Measurements from ENCODE around the gene ZNF687.

The ZNF687 gene

GRCh38 chr1:151281969-151282882, at the start of gene ZNF687:
Gene ZNF687, plus strand, starts transcription at chr1:151282299. Its CDS starts 3,993 bp downstream, at chr1:151286292.
- CTCF ChIA-PET: interaction anchor here (0.9 to 1.9 kb wide), 3 partner anchors 19 to 59 kb away, joined by 4 to 8 read pairs (median 7); no protein-coding TSS in a partner anchor
- POLR2A ChIA-PET: interaction anchor here (0.7 to 2.6 kb wide), 46 partner anchors 10 to 521 kb away, joined by 3 to 27 read pairs (median 4); partner anchors contain the start of genes CGN, LYSMD1, MINDY1 and PI4KB
- DNase-seq (ENCODE audit: extremely low spot score): peak; percentile 99
- TF ChIP-seq PKNOX1 (IDR thresholded peaks at IDR 0.05): peak; percentile 100
- peak; percentile 73; the same call in 1 of the 2 replicates for TF ChIP-seq L3MBTL2 (conservative IDR thresholded peaks at IDR 0.05)
- TF ChIP-seq HDGF (IDR thresholded peaks at IDR 0.05; ENCODE audit: borderline replicate concordance): no peak
- TF ChIP-seq FOXM1 (IDR thresholded peaks at IDR 0.05; ENCODE audit: borderline replicate concordance): peak; percentile 79; the same call in 1 of the 2 replicates
- TF ChIP-seq ELF4 (IDR thresholded peaks at IDR 0.05): peak; percentile 99
- no peak for TF ChIP-seq FOXK2 (IDR thresholded peaks at IDR 0.05)

- POLR2A ChIA-PET: interaction anchor here (1.4 kb wide), 1 partner anchor 17 kb away, joined by 3 read pairs; no protein-coding TSS in a partner anchor
- TF ChIP-seq FOXK2 (IDR thresholded peaks at IDR 0.05) (no peak), NFRKB (IDR thresholded peaks at IDR 0.05) (no peak), L3MBTL2 (conservative IDR thresholded peaks at IDR 0.05) (no peak)
- no peak for DNase-seq (ENCODE audit: extremely low spot score)
- CTCF ChIA-PET: interaction anchor here (1.2 to 1.7 kb wide), 2 partner anchors 11 to 17 kb away, joined by 5 to 8 read pairs; no protein-coding TSS in a partner anchor
Observed at GRCh38 chr1:151235235-151235634, 46.9 kb upstream of the ZNF687 start.

GRCh38 chr1:151237678-151238466, 44.2 kb upstream of the ZNF687 start:
- ChIA-PET CTCF (no interaction called here), POLR2A (interaction anchor here (1.0 to 1.1 kb wide), 2 partner anchors 11 to 44 kb away, joined by 3 read pairs; partner anchors contain the start of gene ZNF687)
- no peak for DNase-seq (ENCODE audit: extremely low spot score)
- TF ChIP-seq HDGF (IDR thresholded peaks at IDR 0.05; ENCODE audit: borderline replicate concordance): no peak

GRCh38 chr1:151238467-151238739, 43.7 kb upstream of the ZNF687 start:
- ChIA-PET POLR2A (interaction anchor here (1.0 kb wide), 1 partner anchor 11 kb away, joined by 3 read pairs; no protein-coding TSS in a partner anchor), CTCF (no interaction called here)
- no peak for TF ChIP-seq CTBP1 (IDR thresholded peaks at IDR 0.05; ENCODE audit: borderline replicate concordance)
- no peak for TF ChIP-seq TARDBP (IDR thresholded peaks at IDR 0.05)
- DNase-seq (ENCODE audit: extremely low spot score): no peak

- no peak for DNase-seq (ENCODE audit: extremely low spot score)
- POLR2A ChIA-PET: interaction anchor here (0.8 kb wide), 2 partner anchors 12 kb away, joined by 3 to 4 read pairs; partner anchors contain the start of gene PSMD4
- TF ChIP-seq NFRKB (IDR thresholded peaks at IDR 0.05) (no peak), LEF1 (IDR thresholded peaks at IDR 0.05; ENCODE audit: borderline replicate concordance) (no peak), ARNT (IDR thresholded peaks at IDR 0.05) (no peak), FOXM1 (IDR thresholded peaks at IDR 0.05; ENCODE audit: borderline replicate concordance) (no peak), ELF4 (IDR thresholded peaks at IDR 0.05) (no peak), PKNOX1 (IDR thresholded peaks at IDR 0.05) (no peak), FOXA1 (IDR thresholded peaks at IDR 0.05) (no peak), SUZ12 (IDR thresholded peaks at IDR 0.05) (no peak), ZNF384 (IDR thresholded peaks at IDR 0.05) (no peak), FOXK2 (IDR thresholded peaks at IDR 0.05) (no peak), TARDBP (IDR thresholded peaks at IDR 0.05) (no peak), BHLHE40 (IDR thresholded peaks at IDR 0.05; ENCODE audit: borderline replicate concordance) (no peak), L3MBTL2 (conservative IDR thresholded peaks at IDR 0.05) (no peak), SP1 (IDR thresholded peaks at IDR 0.05) (no peak), HDGF (IDR thresholded peaks at IDR 0.05; ENCODE audit: borderline replicate concordance) (no peak), CTBP1 (IDR thresholded peaks at IDR 0.05; ENCODE audit: borderline replicate concordance) (no peak)
- CTCF ChIA-PET: interaction anchor here (1.2 kb wide), 1 partner anchor 9 kb away, joined by 3 read pairs; no protein-coding TSS in a partner anchor
Observed at GRCh38 chr1:151242442-151242841, 39.7 kb upstream of the ZNF687 start.

- POLR2A ChIA-PET: interaction anchor here (0.8 kb wide), 1 partner anchor 31 kb away, joined by 3 read pairs; no protein-coding TSS in a partner anchor
- TF ChIP-seq ARNT (IDR thresholded peaks at IDR 0.05) (no peak), ZNF384 (IDR thresholded peaks at IDR 0.05) (no peak), TARDBP (IDR thresholded peaks at IDR 0.05) (no peak), FOXM1 (IDR thresholded peaks at IDR 0.05; ENCODE audit: borderline replicate concordance) (no peak), NFRKB (IDR thresholded peaks at IDR 0.05) (no peak), FOXK2 (IDR thresholded peaks at IDR 0.05) (no peak), FOXA1 (IDR thresholded peaks at IDR 0.05) (no peak), ELF4 (IDR thresholded peaks at IDR 0.05) (no peak), HDGF (IDR thresholded peaks at IDR 0.05; ENCODE audit: borderline replicate concordance) (no peak), SP1 (IDR thresholded peaks at IDR 0.05) (no peak), CTBP1 (IDR thresholded peaks at IDR 0.05; ENCODE audit: borderline replicate concordance) (no peak), PKNOX1 (IDR thresholded peaks at IDR 0.05) (no peak), SUZ12 (IDR thresholded peaks at IDR 0.05) (no peak), L3MBTL2 (conservative IDR thresholded peaks at IDR 0.05) (no peak), BHLHE40 (IDR thresholded peaks at IDR 0.05; ENCODE audit: borderline replicate concordance) (no peak), LEF1 (IDR thresholded peaks at IDR 0.05; ENCODE audit: borderline replicate concordance) (no peak)
- DNase-seq (ENCODE audit: extremely low spot score): no peak
- CTCF ChIA-PET: interaction anchor here (0.7 kb wide), 1 partner anchor 93 kb away, joined by 3 read pairs; no protein-coding TSS in a partner anchor
Observed at GRCh38 chr1:151243683-151244216, 38.3 kb upstream of the ZNF687 start.

All from HEK293T (cell line).